ENCODE measurements around the gene DNAH6. TPM values are rescaled to one million over a fixed set of nuclear protein-coding genes. Genes with fewer than 3 reads are reported as not detected.

The DNAH6 gene
- total and polyA plus RNA-seq, 4 donors, result 1.9 to 16.9 (median 8.5) TPM

DNA sequence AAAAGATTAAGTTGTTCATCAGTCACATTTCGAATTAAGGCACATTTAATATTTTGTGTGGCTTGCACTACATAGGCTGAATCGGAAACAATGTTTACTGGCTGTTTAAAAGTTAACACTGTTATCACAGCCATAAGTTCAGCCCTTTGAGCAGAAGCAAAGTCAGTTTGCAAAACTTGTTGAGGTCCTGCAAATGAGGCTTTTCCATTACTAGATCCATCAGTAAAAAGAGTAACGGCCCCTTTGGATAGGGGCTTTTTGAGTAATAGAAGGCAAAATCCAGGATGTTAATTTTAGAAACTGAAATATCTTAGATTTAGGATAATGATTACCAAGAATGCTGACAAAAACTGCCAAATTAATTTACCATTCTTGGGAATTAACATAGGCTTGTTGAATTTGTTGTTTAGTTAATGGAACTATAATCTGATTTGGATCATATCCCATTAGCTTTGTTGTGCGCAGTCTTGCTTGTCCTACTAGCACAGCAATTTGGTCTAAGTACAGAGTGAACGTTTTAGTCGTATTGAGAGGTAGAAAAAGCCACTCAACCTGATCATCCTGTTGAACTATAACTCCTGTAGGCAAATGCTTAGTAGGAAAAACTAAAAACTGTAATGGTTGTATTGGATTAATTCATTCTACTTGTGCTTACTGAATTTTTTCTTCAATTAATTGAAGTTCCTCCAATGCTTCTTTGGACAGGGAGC lies 43.3 kb upstream of the DNAH6 start:
- Histone ChIP-seq H3K27ac (ENCODE audit: low read depth in 1 of 2, low read length in 1 of 2) (no peak overlapping the region), H3K9ac (ENCODE audit: insufficient read depth in 1 of 2, low read length in 2 of 2) (peak overlapping the region in 1 of 2 donors; percentile 55), H3K9me3 (ENCODE audit: control insufficient read depth in 4 of 4, insufficient read depth in 3 of 4, low read length in 3 of 4) (peaks cover 0 to 9% (median 3%) of the 10 kb centered on the region in 4 donors), H3K4me3 (no peak overlapping the region), H3K27me3 (ENCODE audit: control insufficient read depth in 3 of 3, insufficient read depth in 3 of 3, low read length in 2 of 3) (no peaks in the 10 kb centered on the region), H3K4me1 (ENCODE audit: control insufficient read depth in 5 of 5, insufficient read depth in 5 of 5, low read length in 5 of 5) (peaks cover 0 to 27% (median 14%) of the 10 kb centered on the region in 5 donors), H3K36me3 (ENCODE audit: control insufficient read depth in 4 of 4, insufficient read depth in 4 of 4, low read length in 4 of 4) (peaks cover 0 to 2% (median 0%) of the 10 kb centered on the region in 4 donors)
- DNase-seq (peak in 2 of 3 donors; percentile 70 to 74), ATAC-seq (ENCODE audit: insufficient read depth, low FRiP score) (no peak)
- TF ChIP-seq, protein P1, sequence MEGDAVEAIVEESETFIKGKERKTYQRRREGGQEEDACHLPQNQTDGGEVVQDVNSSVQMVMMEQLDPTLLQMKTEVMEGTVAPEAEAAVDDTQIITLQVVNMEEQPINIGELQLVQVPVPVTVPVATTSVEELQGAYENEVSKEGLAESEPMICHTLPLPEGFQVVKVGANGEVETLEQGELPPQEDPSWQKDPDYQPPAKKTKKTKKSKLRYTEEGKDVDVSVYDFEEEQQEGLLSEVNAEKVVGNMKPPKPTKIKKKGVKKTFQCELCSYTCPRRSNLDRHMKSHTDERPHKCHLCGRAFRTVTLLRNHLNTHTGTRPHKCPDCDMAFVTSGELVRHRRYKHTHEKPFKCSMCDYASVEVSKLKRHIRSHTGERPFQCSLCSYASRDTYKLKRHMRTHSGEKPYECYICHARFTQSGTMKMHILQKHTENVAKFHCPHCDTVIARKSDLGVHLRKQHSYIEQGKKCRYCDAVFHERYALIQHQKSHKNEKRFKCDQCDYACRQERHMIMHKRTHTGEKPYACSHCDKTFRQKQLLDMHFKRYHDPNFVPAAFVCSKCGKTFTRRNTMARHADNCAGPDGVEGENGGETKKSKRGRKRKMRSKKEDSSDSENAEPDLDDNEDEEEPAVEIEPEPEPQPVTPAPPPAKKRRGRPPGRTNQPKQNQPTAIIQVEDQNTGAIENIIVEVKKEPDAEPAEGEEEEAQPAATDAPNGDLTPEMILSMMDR (IDR thresholded peaks at IDR 0.05; ENCODE audit: control extremely low read depth, extremely low read depth), result no peak
- 61 to 74% methylated on average over 6 of the region's 6 CpGs for WGBS, 2 donors

DNA sequence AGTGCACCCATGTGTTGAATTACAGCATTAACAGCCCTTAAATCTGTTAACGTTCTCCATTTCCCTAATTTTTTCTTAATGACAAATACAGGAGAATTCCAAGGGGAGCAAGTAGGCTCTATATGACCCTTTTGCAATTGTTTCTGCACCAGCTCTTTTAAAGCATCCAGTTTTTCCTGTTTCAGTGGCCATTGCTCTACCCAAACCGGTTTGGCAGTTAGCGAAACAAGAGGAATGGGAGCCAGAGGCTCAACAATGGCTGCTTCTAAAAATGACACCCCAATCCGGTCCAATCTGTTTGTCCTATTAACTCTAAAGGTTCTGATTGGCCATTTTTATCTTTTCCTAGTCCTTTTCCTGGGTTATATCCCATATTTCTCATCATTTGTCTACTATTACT lies 42.1 kb upstream of the DNAH6 start:
- H3K9ac ChIP-seq (ENCODE audit: insufficient read depth in 1 of 2, low read length in 2 of 2), result no peak overlapping the region
- WGBS, 2 donors, result 59 to 79% methylated on average over 4 of the region's 4 CpGs
- H3K27ac ChIP-seq (ENCODE audit: low read depth in 1 of 2, low read length in 1 of 2), result no peak overlapping the region
- TF ChIP-seq, protein P1 (IDR thresholded peaks at IDR 0.05; ENCODE audit: control extremely low read depth, extremely low read depth), result no peak
- ATAC-seq (ENCODE audit: insufficient read depth, low FRiP score), result no peak
- DNase-seq, result peak; percentile 52 to 76 (median 66)
- no peak overlapping the region for H3K4me3 ChIP-seq
- peaks cover 0 to 2% (median 0%) of the 10 kb centered on the region in 4 donors for H3K36me3 ChIP-seq (ENCODE audit: control insufficient read depth in 4 of 4, insufficient read depth in 4 of 4, low read length in 4 of 4)
- no peaks in the 10 kb centered on the region for H3K27me3 ChIP-seq (ENCODE audit: control insufficient read depth in 3 of 3, insufficient read depth in 3 of 3, low read length in 2 of 3)
- H3K9me3 ChIP-seq (ENCODE audit: control insufficient read depth in 4 of 4, insufficient read depth in 3 of 4, low read length in 3 of 4), result peaks cover 0 to 9% (median 3%) of the 10 kb centered on the region in 4 donors
- peaks cover 0 to 27% (median 14%) of the 10 kb centered on the region in 5 donors for H3K4me1 ChIP-seq (ENCODE audit: control insufficient read depth in 5 of 5, insufficient read depth in 5 of 5, low read length in 5 of 5)

DNA sequence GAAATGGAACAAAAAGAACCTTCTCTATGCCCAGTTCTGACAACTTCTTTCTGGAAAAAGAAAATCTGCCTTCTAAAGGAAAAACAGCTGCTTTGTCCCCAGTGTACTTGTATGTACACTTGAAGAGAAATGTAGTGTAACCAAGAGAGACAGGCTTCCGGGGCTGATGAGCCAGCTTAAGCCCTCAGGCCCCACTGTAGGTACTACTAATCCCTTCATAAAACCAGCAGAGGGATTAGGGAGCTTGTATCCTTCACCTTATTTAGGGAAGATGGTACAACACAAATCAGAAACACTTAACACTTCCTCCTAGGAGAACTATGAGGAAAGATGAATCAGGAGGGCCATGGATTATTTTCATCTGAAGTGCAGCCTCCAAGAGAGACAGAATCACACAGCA lies 38.4 kb upstream of the DNAH6 start:
- WGBS, 2 donors, result 86 to 90% methylated on average over 1 of the region's 1 CpG
- H3K9ac ChIP-seq (ENCODE audit: insufficient read depth in 1 of 2, low read length in 2 of 2), result no peak overlapping the region
- H3K4me3 ChIP-seq, result no peak overlapping the region
- peaks cover 0 to 2% (median 0%) of the 10 kb centered on the region in 4 donors for H3K36me3 ChIP-seq (ENCODE audit: control insufficient read depth in 4 of 4, insufficient read depth in 4 of 4, low read length in 4 of 4)
- peaks cover 0 to 23% (median 6%) of the 10 kb centered on the region in 5 donors for H3K4me1 ChIP-seq (ENCODE audit: control insufficient read depth in 5 of 5, insufficient read depth in 5 of 5, low read length in 5 of 5)
- no peak overlapping the region for H3K27ac ChIP-seq (ENCODE audit: low read depth in 1 of 2, low read length in 1 of 2)
- TF ChIP-seq, protein P1 (IDR thresholded peaks at IDR 0.05; ENCODE audit: control extremely low read depth, extremely low read depth), result no peak
- H3K9me3 ChIP-seq (ENCODE audit: control insufficient read depth in 4 of 4, insufficient read depth in 3 of 4, low read length in 3 of 4), result peaks cover 0 to 9% (median 3%) of the 10 kb centered on the region in 4 donors
- no peaks in the 10 kb centered on the region for H3K27me3 ChIP-seq (ENCODE audit: control insufficient read depth in 3 of 3, insufficient read depth in 3 of 3, low read length in 2 of 3)
- no peak for ATAC-seq (ENCODE audit: insufficient read depth, low FRiP score)
- DNase-seq, result no peak
